Measurements from ENCODE around the gene TDRD10. TPM values are rescaled to one million over a fixed set of nuclear protein-coding genes. Genes with fewer than 3 reads are reported as not detected.

The TDRD10 gene
- total and polyA plus RNA-seq, 2 of the 8 experiments (the other 6 are each of a cell fraction or from before 2014, with no cell fraction given), result 0.15 to 0.27 TPM

- TF ChIP-seq SP4 (IDR thresholded peaks at IDR 0.05; ENCODE audit: low read length) (no peak), POLR2AphosphoS5 (IDR thresholded peaks at IDR 0.05; ENCODE audit: low read depth, low read length) (peak; percentile 16; the same call in 1 of the 2 replicates)
- no peak overlapping the region for H3K4me2 ChIP-seq (ENCODE audit: insufficient read depth in 1 of 2, low read depth in 2 of 2, low read length in 2 of 2)
- H4K5ac ChIP-seq (ENCODE audit: insufficient read length, low read depth, low read length), result no peak overlapping the region
- H2BK12ac ChIP-seq (ENCODE audit: low read depth, low read length), result no peak overlapping the region
- 80% methylated on average over 10 of the region's 10 CpGs; no CpG with 5 or more reads in 1 of the 2 experiments for WGBS, 2 experiments (ENCODE audit: extremely low coverage in 1 of 2, insufficient coverage in 1 of 2, insufficient read length in 1 of 2, insufficient replicate concordance in 2 of 2, low coverage in 1 of 2, low lambda C conversion rate in 2 of 2, missing lambda C conversion rate in 1 of 2)
- peaks cover 0 to 3% (median 1%) of the 10 kb centered on the region in 4 experiments; a peak in 2 of 7 replicates for H3K4me1 ChIP-seq (replicated peaks in 1 of 4; ENCODE audit: control insufficient read depth in 3 of 4, insufficient read depth in 4 of 4, low read length in 3 of 4)
- ChIA-PET POLR2A (ENCODE audit: partially characterized antibody) (interaction anchor here (0.8 to 5.0 kb wide), 6 partner anchors 15 to 155 kb away, joined by 3 to 23 read pairs (median 4); no protein-coding TSS in a partner anchor), CTCF (ENCODE audit: partially characterized antibody) (interaction anchor here (0.9 to 3.0 kb wide), 8 partner anchors 14 to 359 kb away, joined by 3 to 13 read pairs (median 3); no protein-coding TSS in a partner anchor)
- no peak overlapping the region for H4K91ac ChIP-seq (replicated peaks; ENCODE audit: insufficient read length, low read length)
- H3K23ac ChIP-seq (ENCODE audit: insufficient read length), result no peak overlapping the region
- no peak overlapping the region for H2AK5ac ChIP-seq (ENCODE audit: low read depth, low read length)
- H4K8ac ChIP-seq (ENCODE audit: extremely low read depth, insufficient read depth, low read length), result no peak overlapping the region
- no peaks in the 10 kb centered on the region for H3K23me2 ChIP-seq (ENCODE audit: low read depth, low read length)
- no peak overlapping the region for H2BK5ac ChIP-seq (ENCODE audit: low read depth, low read length)
- no peak overlapping the region for H2BK15ac ChIP-seq (ENCODE audit: low read length)
- no peak overlapping the region for H2BK20ac ChIP-seq (ENCODE audit: low read length)
- no peak overlapping the region for H3K56ac ChIP-seq (replicated peaks; ENCODE audit: insufficient read length, low read depth, low read length)
- H3K79me1 ChIP-seq (ENCODE audit: low read depth, low read length), result no peaks in the 10 kb centered on the region; the same call in 1 of the 2 replicates
- no peak overlapping the region for H3K27ac ChIP-seq (ENCODE audit: low read depth, low read length)
- FAIRE-seq (no peak), DNase-seq (ENCODE audit: low read depth in 1 of 2, low spot score in 2 of 2) (no peak)
- no peak overlapping the region for H3K9ac ChIP-seq (replicated peaks in 1 of 4; ENCODE audit: extremely low read depth in 1 of 4, low read depth in 3 of 4, low read length in 3 of 4)
- no peak overlapping the region for H2AFZ ChIP-seq (ENCODE audit: low read length)
- H4K20me1 ChIP-seq (replicated peaks in 1 of 2; ENCODE audit: control insufficient read depth in 1 of 2, insufficient read depth in 2 of 2, low read length in 2 of 2), result peaks cover 6 to 18% of the 10 kb centered on the region in 2 experiments
- no peaks in the 10 kb centered on the region for H3K9me3 ChIP-seq (ENCODE audit: insufficient read depth in 2 of 2, low read depth in 1 of 2, low read length in 1 of 2)
- H2BK120ac ChIP-seq (replicated peaks; ENCODE audit: low read depth, low read length), result no peak overlapping the region
- H3K4ac ChIP-seq (replicated peaks; ENCODE audit: insufficient read length, low read depth, low read length), result no peak overlapping the region
- no peak overlapping the region for H3K14ac ChIP-seq (ENCODE audit: insufficient read length)
- H3K4me3 ChIP-seq (ENCODE audit: extremely low read depth in 1 of 4, insufficient read depth in 2 of 4, low read depth in 3 of 4, low read length in 4 of 4), result no peak overlapping the region
- no peak overlapping the region for H3K18ac ChIP-seq (ENCODE audit: extremely low read depth, low read length)
- peaks cover 11 to 21% (median 14%) of the 10 kb centered on the region in 4 experiments for H3K36me3 ChIP-seq (ENCODE audit: control insufficient read depth in 2 of 4, insufficient read depth in 4 of 4, low read length in 3 of 4)
- no peaks in the 10 kb centered on the region for H3K79me2 ChIP-seq (ENCODE audit: control insufficient read depth in 1 of 2, insufficient read depth in 2 of 2, low read length in 2 of 2)
- no peaks in the 10 kb centered on the region for H3K27me3 ChIP-seq (replicated peaks in 1 of 4; ENCODE audit: control insufficient read depth in 3 of 4, extremely low read depth in 1 of 4, insufficient read depth in 3 of 4, low read length in 3 of 4)
These were observed 73.3 kb downstream of the TDRD10 start for GRCh38 chr1:154575147-154575927.

Data from H1 (cell line).